ENCODE results near the gene SERPINA12. TPM values are rescaled to one million over a fixed set of nuclear protein-coding genes. Genes with fewer than 3 reads are reported as not detected.

The SERPINA12 gene
- total and polyA plus RNA-seq, 8 donors, result not detected

GRCh38 chr14:94441531-94442205 is 67.6 kb downstream of the SERPINA12 start:
- DNase-seq (no peak), FAIRE-seq (no peak), ATAC-seq (no peak)
- Histone ChIP-seq H3K27ac (no peak overlapping the region), H3K4me3 (no peak overlapping the region), H3K4me1 (no peaks in the 10 kb centered on the region), H3K27me3 (no peaks in the 10 kb centered on the region), H3K36me3 (no peaks in the 10 kb centered on the region), H3K9me3 (no peaks in the 10 kb centered on the region)
- 79 to 83% methylated on average over 12 of the region's 12 CpGs for WGBS, 2 donors
- TF ChIP-seq CTCF (IDR thresholded peaks at IDR 0.05), result no peak
- intact Hi-C loops (cut with DNase I), result loop anchor here in 1 of 3 donors (10.0 kb wide), 1 partner anchor 103 kb away; no protein-coding TSS in a partner anchor

- H3K9me3 ChIP-seq, result no peaks in the 10 kb centered on the region
- 81 to 91% methylated on average over 4 of the region's 4 CpGs for WGBS, 2 donors
- H3K4me3 ChIP-seq, result no peak overlapping the region
- no peak overlapping the region for H3K27ac ChIP-seq
- FAIRE-seq, result no peak
- H3K4me1 ChIP-seq, result no peaks in the 10 kb centered on the region
- TF ChIP-seq CTCF (IDR thresholded peaks at IDR 0.05), result no peak
- DNase-seq, result no peak
- no peak for ATAC-seq
- H3K36me3 ChIP-seq, result no peaks in the 10 kb centered on the region
- intact Hi-C loops (cut with DNase I), result loop anchor here in 1 of 3 donors (10.0 kb wide), 1 partner anchor 104 kb away; no protein-coding TSS in a partner anchor
- no peaks in the 10 kb centered on the region for H3K27me3 ChIP-seq
These were observed 68.1 kb downstream of the SERPINA12 start for GRCh38 chr14:94441130-94441529.

DNA sequence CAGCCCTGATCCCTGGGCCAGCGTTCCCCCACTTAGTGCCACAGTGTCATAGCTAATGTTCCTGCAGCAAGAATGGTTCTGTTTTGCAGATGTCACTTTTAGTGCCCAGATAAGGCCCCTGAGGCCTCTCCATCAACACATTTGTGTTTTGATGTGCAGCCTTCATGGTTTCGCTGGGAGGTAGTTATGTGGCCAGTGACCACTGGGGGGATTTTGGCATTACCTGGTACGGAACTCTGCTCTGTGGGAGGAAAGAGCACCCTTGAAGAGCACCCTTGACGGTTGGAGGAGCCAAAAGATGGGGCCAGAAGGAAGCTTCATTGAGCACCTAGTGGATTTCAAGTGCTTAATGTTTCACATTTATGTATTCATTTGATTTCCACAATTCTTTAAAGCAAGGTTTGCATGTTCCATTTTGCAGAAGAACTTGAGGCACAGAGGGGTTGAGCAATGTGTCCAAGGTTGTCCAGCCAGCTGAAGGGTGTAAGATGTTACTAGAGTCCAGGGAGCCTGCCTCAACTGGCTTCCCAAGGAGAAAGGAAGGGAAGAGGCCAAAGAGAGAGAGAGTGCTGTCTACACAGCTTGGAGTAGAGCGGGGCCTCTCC is 69.7 kb downstream of the SERPINA12 start:
- 75 to 80% methylated on average over 5 of the region's 5 CpGs for WGBS, 2 donors
- ATAC-seq (no peak), FAIRE-seq (no peak), DNase-seq (no peak)
- H3K4me1 ChIP-seq, result no peaks in the 10 kb centered on the region
- intact Hi-C loops (cut with DNase I), result loop anchor here in 1 of 3 donors (10.0 kb wide), 2 partner anchors 105 to 245 kb away; no protein-coding TSS in a partner anchor
- no peaks in the 10 kb centered on the region for H3K36me3 ChIP-seq
- TF ChIP-seq CTCF (IDR thresholded peaks at IDR 0.05), result no peak
- H3K27ac ChIP-seq, result no peak overlapping the region
- H3K4me3 ChIP-seq, result no peak overlapping the region
- H3K9me3 ChIP-seq, result no peaks in the 10 kb centered on the region
- no peaks in the 10 kb centered on the region for H3K27me3 ChIP-seq

Other genes with a start within 250 kb of the SERPINA12 start
- gene SERPINA10, start 216.2 kb downstream of the SERPINA12 start, total RNA-seq, result under 1 TPM; 0.19 to 0.70 (median 0.34) TPM
- 1 to 10 TPM; 1.1 to 4.3 TPM for gene SERPINA10, start 216.2 kb downstream of the SERPINA12 start, polyA plus RNA-seq
- 10 to 100 TPM in 3 of 6 donors, 1 to 10 TPM in 3; 5.2 to 17.4 (median 10.3) TPM for gene SERPINA6, start 186.1 kb downstream of the SERPINA12 start, total RNA-seq
- gene SERPINA6, start 186.1 kb downstream of the SERPINA12 start, polyA plus RNA-seq, result 10 to 100 TPM; 13.1 to 17.7 TPM
- not detected for gene SERPINA2, start 142.8 kb downstream of the SERPINA12 start, total RNA-seq
- gene SERPINA2, start 142.8 kb downstream of the SERPINA12 start, polyA plus RNA-seq, result not detected
- gene SERPINA1, start 120.9 kb downstream of the SERPINA12 start, total RNA-seq, result 100 to 1,000 TPM in 4 of 6 donors, 10 to 100 TPM in 2; 45.0 to 328 (median 170) TPM
- 100 to 1,000 TPM in 1 of 2 donors, 10 to 100 TPM in 1; 45.7 to 246 TPM for gene SERPINA1, start 120.9 kb downstream of the SERPINA12 start, polyA plus RNA-seq
- gene SERPINA11, start 56.7 kb downstream of the SERPINA12 start, total RNA-seq, result not detected
- gene SERPINA11, start 56.7 kb downstream of the SERPINA12 start, polyA plus RNA-seq, result not detected
- gene SERPINA9, start 33.3 kb downstream of the SERPINA12 start, total RNA-seq, result not detected
- not detected for gene SERPINA9, start 33.3 kb downstream of the SERPINA12 start, polyA plus RNA-seq
- gene SERPINA4, start 52.0 kb upstream of the SERPINA12 start, total RNA-seq, result 10 to 100 TPM; 51.5 to 88.5 (median 59.7) TPM
- gene SERPINA4, start 52.0 kb upstream of the SERPINA12 start, polyA plus RNA-seq, result 100 to 1,000 TPM; 103 to 119 TPM
- gene SERPINA5, start 72.0 kb upstream of the SERPINA12 start, total RNA-seq, result 100 to 1,000 TPM in 1 of 6 donors, 10 to 100 TPM in 5; 52.3 to 130 (median 96.0) TPM
- gene SERPINA5, start 72.0 kb upstream of the SERPINA12 start, polyA plus RNA-seq, result 100 to 1,000 TPM in 1 of 2 donors, 10 to 100 TPM in 1; 67.2 to 139 TPM
- 1,000 to 10,000 TPM; 1,011 to 4,136 (median 2,518) TPM for gene SERPINA3, start 102.9 kb upstream of the SERPINA12 start, total RNA-seq
- 1,000 to 10,000 TPM; 1,409 to 2,934 TPM for gene SERPINA3, start 102.9 kb upstream of the SERPINA12 start, polyA plus RNA-seq

Measured in pancreas (tissue), 10 donors.